Stimulated activated CD8-positive, alpha-beta memory T cell treated with anti-CD3 and anti-CD28 coated beads, Interleukin-4, amount 100 ng/mL, for 4 hours (primary cell): Measurements from ENCODE around the gene XCR1.
"Not testable (repeated sequence)": the region's sequence is repeated elsewhere in the genome, so short reads cannot be mapped to it uniquely, and the experiment has no call there.

ENCODE experiments used
- DNase-seq, 2 donors: peaks; one replicate each; pipeline ENCODE4 v3.0.0-alpha.2; 2020; ENCODE audit warnings: low read depth in 2 of 2, low spot score in 1 of 2

XCR1 gene

DNA sequence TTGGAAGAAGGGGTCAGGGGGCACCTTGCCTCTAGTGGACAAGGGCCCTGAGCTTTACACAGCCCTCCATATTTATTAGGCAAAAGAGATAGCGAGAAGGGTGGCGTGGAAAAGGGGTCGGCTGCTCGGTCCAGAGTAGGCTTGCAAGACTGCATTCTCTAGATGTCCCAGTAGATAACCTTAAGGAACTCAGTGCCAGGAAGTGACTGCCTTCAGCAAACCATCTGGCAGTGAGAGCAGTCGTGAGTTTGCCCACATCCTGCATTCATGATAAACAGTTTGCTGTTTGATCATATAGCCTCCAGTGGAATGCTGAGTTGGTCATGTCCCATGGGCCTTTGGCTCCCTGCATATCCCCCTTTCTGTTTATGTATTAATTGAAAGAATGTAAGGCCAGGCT, 18.9 kb upstream of the XCR1 start:
- not testable (repeated sequence) for DNase-seq

DNA sequence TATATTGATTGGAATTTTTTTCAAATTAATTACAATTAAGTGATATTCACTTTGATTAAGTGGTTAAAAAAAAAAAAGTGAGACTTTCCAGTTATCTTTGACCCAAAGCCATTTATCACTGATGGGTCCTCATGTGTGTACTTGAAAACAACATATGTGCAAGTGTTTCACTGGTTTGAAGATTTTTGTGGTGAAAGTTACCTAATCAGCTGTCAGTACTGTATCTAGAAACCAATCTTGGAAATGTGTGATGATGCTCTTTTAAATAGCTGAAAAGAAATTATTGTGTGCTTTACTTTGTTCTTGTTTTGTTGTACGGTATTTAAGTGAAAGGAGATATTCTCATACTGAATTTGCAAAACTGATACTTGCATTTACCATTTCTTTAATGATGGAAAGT, 11.6 kb upstream of the XCR1 start:
- DNase-seq = no peak

- DNase-seq = not testable (repeated sequence)
Measured at GRCh38 chr3:46038071-46038470, 10.8 kb upstream of the XCR1 start.

- no peak for DNase-seq
Measured at GRCh38 chr3:46036191-46036590, 8.9 kb upstream of the XCR1 start.

GRCh38 chr3:46031747-46032146, 4.5 kb upstream of the XCR1 start:
- no peak for DNase-seq

- no peak for DNase-seq
Measured at GRCh38 chr3:46031269-46031668, 4.0 kb upstream of the XCR1 start.

GRCh38 chr3:46030626-46031025, 3.3 kb upstream of the XCR1 start:
- DNase-seq = no peak

DNA sequence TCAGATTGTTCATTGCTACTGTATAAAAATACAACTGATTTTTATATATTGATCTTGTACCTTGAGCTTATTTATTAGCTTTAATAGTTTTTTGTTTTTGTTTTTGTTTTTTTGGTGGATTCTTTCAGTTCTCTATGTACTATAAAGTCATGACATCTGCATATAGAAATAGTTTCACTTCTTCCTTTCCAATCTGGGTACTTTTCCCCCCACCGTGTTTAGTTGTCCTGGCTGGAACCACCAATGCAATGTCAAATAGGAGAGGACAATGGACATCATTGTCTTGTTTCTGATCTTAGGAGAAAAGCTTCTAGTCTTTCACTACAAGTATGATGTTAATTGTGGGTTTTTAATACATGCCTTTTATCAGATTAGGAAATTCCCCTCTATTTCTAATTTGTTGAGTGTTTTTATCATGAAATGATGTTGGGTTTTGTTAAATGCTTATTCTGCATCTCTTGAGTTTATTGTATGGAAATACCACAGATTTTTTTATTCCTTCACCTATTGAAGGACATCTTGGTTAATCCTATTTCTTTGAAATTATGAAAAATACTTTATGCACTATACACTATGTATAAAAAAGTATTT, 2.8 kb upstream of the XCR1 start:
- DNase-seq = no peak

DNA sequence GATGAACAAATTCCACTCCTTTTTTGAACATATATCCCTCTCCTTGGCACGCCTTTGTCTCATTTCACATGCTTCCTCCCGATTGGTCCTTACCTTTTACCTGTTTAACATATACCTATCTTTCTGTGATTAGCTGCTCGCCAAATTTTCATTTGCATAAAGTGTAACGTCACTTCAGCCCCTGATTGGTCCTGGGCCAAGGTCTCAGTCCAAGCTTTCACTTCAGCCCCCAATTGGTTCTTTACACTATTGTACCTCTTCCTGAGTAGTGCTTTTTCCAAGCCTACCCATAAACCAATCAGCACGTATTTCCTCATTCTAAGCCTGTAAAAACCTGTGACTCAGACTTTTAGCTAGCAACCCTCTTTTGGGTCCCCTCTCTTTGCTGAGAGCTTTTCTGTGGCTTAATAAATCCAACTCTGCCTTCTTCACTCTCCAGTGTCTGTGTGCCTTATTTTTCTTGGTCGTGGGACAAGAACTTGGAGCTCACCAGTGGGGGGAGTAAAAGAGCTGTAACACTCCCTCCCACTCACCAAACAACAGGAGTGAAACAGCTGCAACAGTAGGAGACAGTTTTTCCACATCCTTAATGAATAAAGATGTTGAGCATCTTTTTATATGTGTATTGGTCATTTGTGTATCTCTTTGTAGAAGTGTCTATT, 584 bp upstream of the XCR1 start:
- no peak for DNase-seq

GRCh38 chr3:46025139-46025538, 2.1 kb downstream of the XCR1 start:
- no peak for DNase-seq

GRCh38 chr3:46024131-46024530, 3.2 kb downstream of the XCR1 start:
- no peak for DNase-seq

DNA sequence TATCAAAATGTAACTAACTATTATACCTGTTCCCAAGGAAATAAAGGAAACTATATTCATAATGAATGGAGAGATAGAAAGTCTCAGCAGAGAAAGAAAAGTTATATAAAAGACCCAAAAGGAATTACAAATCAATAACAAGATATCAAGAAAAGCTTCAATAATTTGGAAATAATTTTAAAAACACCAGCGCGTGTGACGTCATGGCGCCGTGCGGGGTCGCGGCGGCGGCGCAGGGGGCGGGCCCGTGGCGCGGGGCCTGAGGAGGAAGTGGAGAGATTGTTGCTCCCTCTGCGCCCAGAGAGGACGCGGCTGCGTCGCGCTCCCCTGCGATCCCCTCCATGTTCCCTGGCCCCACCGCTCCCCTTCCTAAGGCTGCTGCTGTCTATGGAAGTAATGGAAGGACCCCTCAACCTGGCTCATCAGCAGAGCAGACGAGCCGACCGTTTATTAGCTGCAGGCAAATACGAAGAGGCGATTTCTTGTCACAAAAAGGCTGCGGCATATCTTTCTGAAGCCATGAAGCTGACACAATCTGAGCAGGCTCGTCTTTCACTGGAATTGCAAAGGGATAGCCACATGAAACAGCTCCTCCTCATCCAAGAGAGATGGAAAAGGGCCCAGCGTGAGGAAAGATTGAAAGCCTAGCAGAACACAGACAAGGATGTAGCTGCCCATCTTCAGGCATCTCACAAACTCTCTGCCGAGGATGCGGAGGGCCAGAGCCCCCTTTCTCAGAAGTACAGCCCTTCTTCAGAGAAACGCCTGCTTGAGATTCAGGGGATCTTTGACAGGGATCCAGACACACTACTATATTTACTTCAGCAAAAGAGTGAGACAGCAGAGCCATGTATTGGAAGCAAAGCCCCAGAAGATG, 4.1 kb downstream of the XCR1 start:
- no peak for DNase-seq

DNA sequence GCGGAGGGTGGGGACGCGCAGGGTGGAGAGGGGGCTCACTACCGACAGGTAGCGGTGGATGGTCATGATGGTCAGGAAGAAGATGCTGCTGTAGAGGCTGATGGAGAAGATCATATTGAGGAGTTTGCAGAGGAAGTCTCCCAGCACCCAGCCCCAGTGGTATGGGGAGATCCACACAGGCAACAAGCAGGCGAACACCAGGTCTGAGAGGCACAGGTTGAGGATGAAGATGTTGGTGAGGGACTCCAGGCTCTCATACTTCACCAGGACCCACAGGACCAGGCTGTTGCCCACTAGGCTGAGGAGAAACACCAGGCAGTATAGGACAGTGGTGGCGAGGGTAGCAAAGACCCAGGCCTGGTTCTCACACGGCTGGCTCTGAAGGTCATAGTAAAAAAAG, 5.8 kb downstream of the XCR1 start:
- DNase-seq = no peak

- no peak for DNase-seq
Measured at GRCh38 chr3:46020766-46021510, 6.3 kb downstream of the XCR1 start.

- no peak for DNase-seq
Measured at GRCh38 chr3:46019707-46020106, 7.6 kb downstream of the XCR1 start.

GRCh38 chr3:46017720-46018119, 9.6 kb downstream of the XCR1 start:
- DNase-seq = no peak

- no peak for DNase-seq
Measured at GRCh38 chr3:46013316-46014094, 13.8 kb downstream of the XCR1 start.

- no peak for DNase-seq
Measured at GRCh38 chr3:46012246-46012645, 15.0 kb downstream of the XCR1 start.

GRCh38 chr3:46010519-46011113, 16.7 kb downstream of the XCR1 start:
- DNase-seq = no peak

DNA sequence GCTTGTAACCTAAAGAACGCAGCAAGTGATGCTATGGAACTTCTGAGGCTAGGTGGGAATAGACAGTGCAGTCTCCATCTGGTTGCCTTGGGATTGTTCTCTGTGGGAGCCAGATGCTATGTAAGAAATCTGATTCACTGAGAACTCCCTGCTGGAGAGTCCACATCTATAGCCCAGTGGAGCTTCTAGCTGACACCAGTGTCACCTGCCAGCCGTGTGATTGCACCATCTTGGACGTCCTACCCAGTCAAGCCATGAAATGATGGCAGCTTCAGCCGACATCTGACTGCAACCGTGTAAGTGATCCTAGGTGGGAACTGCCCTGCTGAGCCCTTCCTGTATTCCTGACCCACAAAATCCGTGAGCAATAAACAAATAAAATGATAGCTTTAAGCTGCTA, 19.2 kb downstream of the XCR1 start:
- no peak for DNase-seq
